Small intestine (tissue), 7 donors: ENCODE measurements around the gene PCED1B. TPM values are rescaled to one million over a fixed set of nuclear protein-coding genes. Genes with fewer than 3 reads are reported as not detected.
"Not testable (repeated sequence)": the region's sequence is repeated elsewhere in the genome, so short reads cannot be mapped to it uniquely, and the experiment has no call there.

ENCODE experiments used
- DNase-seq, 2 donors: peaks; one replicate each; pipeline versions ENCODE4 v3.0.0 to v3.0.0-alpha.2; 2013
- FAIRE-seq: peaks from 2 replicates; lab custom pipeline; 2012; peaks lifted over from hg19 to GRCh38; lab: Jason Lieb, UNC
- H3K27ac ChIP-seq, 3 donors: one replicate each; pipeline ENCODE4 v1.5.1; 2013; ENCODE audit warnings: low read length in 2 of 3, mild to moderate bottlenecking in 2 of 3, control low read depth in 1 of 3, inconsistent platforms in 1 of 3, low read depth in 1 of 3, moderate library complexity in 1 of 3
- H3K27me3 ChIP-seq, 3 donors: one replicate each; pipeline ENCODE4 v1.6.1; 2013; ENCODE audit warnings: low read length in 3 of 3, inconsistent platforms in 1 of 3; ENCODE audit not compliant: control insufficient read depth in 3 of 3, insufficient read depth in 3 of 3
- H3K36me3 ChIP-seq, 3 donors: one replicate each; pipeline ENCODE4 v1.6.1; 2013; ENCODE audit warnings: low read length in 3 of 3, inconsistent platforms in 1 of 3, low read depth in 1 of 3, mild to moderate bottlenecking in 1 of 3, moderate library complexity in 1 of 3; ENCODE audit not compliant: control insufficient read depth in 3 of 3, insufficient read depth in 2 of 3
- H3K4me1 ChIP-seq, 3 donors: one replicate each; pipeline ENCODE4 v1.6.1; 2013; ENCODE audit warnings: low read length in 2 of 3, inconsistent platforms in 1 of 3, low read depth in 1 of 3, mild to moderate bottlenecking in 1 of 3, moderate library complexity in 1 of 3; ENCODE audit not compliant: control insufficient read depth in 3 of 3, insufficient read depth in 2 of 3
- H3K4me3 ChIP-seq, 3 donors: one replicate each; pipeline ENCODE4 v1.5.1; 2013; ENCODE audit warnings: low read length in 3 of 3, control low read depth in 1 of 3, inconsistent platforms in 1 of 3, low read depth in 1 of 3, mild to moderate bottlenecking in 1 of 3, moderate library complexity in 1 of 3
- H3K9me3 ChIP-seq, 2 donors: one replicate each; pipeline ENCODE4 v1.6.1; 2013; ENCODE audit warnings: low read depth in 1 of 2, low read length in 1 of 2; ENCODE audit not compliant: control insufficient read depth in 2 of 2, insufficient read depth in 1 of 2
- WGBS, 3 donors: extraction: QIAGEN DNeasy Blood & Tissue Kit; methylation state at CpG; one replicate each; pipeline ENCODE4 v1.1.7; 2013; 5-methylcytosine and 5-hydroxymethylcytosine counted together
- polyA plus RNA-seq, 4 donors: library from polyadenylated mRNA; stranded (reverse) in 3 of 4; unstranded in 1 of 4; fragments of 200-250 nt in 3 of 4; fragments of 120-200 nt in 1 of 4; gene quantifications; one replicate each; pipeline versions ENCODE4 v1.2.1 to v1.2.3, GENCODE V29; 2013
- donor health status: healthy with polysubstance abuse.
- donor health status: control.
- donor health status: control.
- donor health status: Bipolar disorder and iron deficiency.
- donor health status: healthy.

The PCED1B gene
- polyA plus RNA-seq, 4 donors, result 1.4 to 4.5 (median 1.6) TPM; not detected in 1

GRCh38 chr12:47111854-47112253 lies 32.4 kb downstream of the PCED1B start:
- Histone ChIP-seq H3K9me3 (no peaks in the 10 kb centered on the region), H3K27ac (no peak overlapping the region), H3K4me1 (no peaks in the 10 kb centered on the region), H3K4me3 (no peak overlapping the region), H3K27me3 (no peaks in the 10 kb centered on the region), H3K36me3 (no peaks in the 10 kb centered on the region)
- DNase-seq (no peak), FAIRE-seq (no peak)
- 88 to 90% (median 88%) methylated on average over 6 of the region's 6 CpGs for WGBS, 3 donors

DNA sequence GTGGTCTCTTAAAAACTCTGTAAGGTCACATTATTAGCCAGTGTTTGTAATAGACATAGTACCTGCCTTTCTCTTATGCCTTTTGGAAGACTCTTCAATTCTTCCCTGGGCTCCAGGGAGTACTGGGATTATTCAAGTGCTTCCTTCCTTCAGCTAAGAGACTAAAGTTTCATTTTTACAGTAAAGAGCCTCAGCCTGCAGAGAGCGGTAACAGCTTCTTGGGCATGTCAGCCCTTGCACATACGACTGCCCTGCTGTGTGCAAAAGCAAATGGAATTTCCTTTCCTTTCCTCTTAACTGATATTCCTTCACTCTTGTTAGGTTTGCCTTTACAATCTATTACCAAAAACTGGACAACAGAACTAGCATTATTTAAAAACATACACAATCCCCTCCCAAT lies 33.3 kb downstream of the PCED1B start:
- Histone ChIP-seq H3K9me3 (no peaks in the 10 kb centered on the region), H3K4me1 (no peaks in the 10 kb centered on the region), H3K27me3 (no peaks in the 10 kb centered on the region), H3K36me3 (no peaks in the 10 kb centered on the region), H3K27ac (no peak overlapping the region), H3K4me3 (no peak overlapping the region)
- DNase-seq (no peak), FAIRE-seq (no peak)
- WGBS, 3 donors, result 76 to 90% (median 81%) methylated on average over 2 of the region's 2 CpGs

GRCh38 chr12:47114481-47114892 lies 35.1 kb downstream of the PCED1B start:
- Histone ChIP-seq H3K9me3 (no peaks in the 10 kb centered on the region), H3K4me3 (no peak overlapping the region), H3K27ac (no peak overlapping the region), H3K4me1 (no peaks in the 10 kb centered on the region), H3K36me3 (no peaks in the 10 kb centered on the region), H3K27me3 (no peaks in the 10 kb centered on the region)
- DNase-seq, result no peak
- no peak for FAIRE-seq
- WGBS, 3 donors, result 72 to 84% (median 83%) methylated on average over 5 of the region's 5 CpGs

- H3K36me3 ChIP-seq, DNase-seq, FAIRE-seq, H3K27ac ChIP-seq, H3K9me3 ChIP-seq, H3K27me3 ChIP-seq, H3K4me3 ChIP-seq, H3K4me1 ChIP-seq: not testable (repeated sequence)
- 72 to 96% (median 94%) methylated on average over 1 of the region's 3 CpGs for WGBS, 3 donors
Observed at GRCh38 chr12:47117305-47117704, 37.9 kb downstream of the PCED1B start.

GRCh38 chr12:47120736-47121135 lies 41.3 kb downstream of the PCED1B start:
- no peaks in the 10 kb centered on the region for H3K36me3 ChIP-seq
- H3K4me1 ChIP-seq, result peaks cover 0 to 3% (median 0%) of the 10 kb centered on the region in 3 donors
- DNase-seq (no peak), FAIRE-seq (no peak)
- no peak overlapping the region for H3K4me3 ChIP-seq
- 89 to 93% (median 89%) methylated on average over 3 of the region's 3 CpGs for WGBS, 3 donors
- no peak overlapping the region for H3K27ac ChIP-seq
- no peaks in the 10 kb centered on the region for H3K27me3 ChIP-seq
- H3K9me3 ChIP-seq, result no peaks in the 10 kb centered on the region

- no peak overlapping the region for H3K27ac ChIP-seq
- H3K27me3 ChIP-seq, result no peaks in the 10 kb centered on the region
- no peak overlapping the region for H3K4me3 ChIP-seq
- H3K36me3 ChIP-seq, result no peaks in the 10 kb centered on the region
- FAIRE-seq (no peak), DNase-seq (no peak)
- H3K9me3 ChIP-seq, result no peaks in the 10 kb centered on the region
- H3K4me1 ChIP-seq, result peaks cover 0 to 3% (median 0%) of the 10 kb centered on the region in 3 donors
- WGBS, 3 donors, result 87 to 96% (median 92%) methylated on average over 5 of the region's 5 CpGs
Observed at GRCh38 chr12:47121146-47121545, 41.7 kb downstream of the PCED1B start.

GRCh38 chr12:47122602-47123001 lies 43.2 kb downstream of the PCED1B start:
- 97 to 100% (median 100%) methylated on average over 1 of the region's 1 CpG for WGBS, 3 donors
- Histone ChIP-seq H3K27ac (no peak overlapping the region), H3K36me3 (no peaks in the 10 kb centered on the region), H3K27me3 (no peaks in the 10 kb centered on the region), H3K4me1 (peaks cover 0 to 3% (median 0%) of the 10 kb centered on the region in 3 donors), H3K9me3 (no peaks in the 10 kb centered on the region), H3K4me3 (no peak overlapping the region)
- FAIRE-seq (no peak), DNase-seq (no peak)

GRCh38 chr12:47123730-47124129 lies 44.3 kb downstream of the PCED1B start:
- no peak for DNase-seq
- Histone ChIP-seq H3K27me3 (no peaks in the 10 kb centered on the region), H3K27ac (no peak overlapping the region), H3K36me3 (no peaks in the 10 kb centered on the region), H3K9me3 (no peaks in the 10 kb centered on the region), H3K4me3 (no peak overlapping the region), H3K4me1 (peaks cover 0 to 3% (median 0%) of the 10 kb centered on the region in 3 donors)
- 19 to 52% (median 34%) methylated on average over 1 of the region's 1 CpG for WGBS, 3 donors
- FAIRE-seq, result no peak

- Histone ChIP-seq H3K4me1 (peaks cover 0 to 3% (median 0%) of the 10 kb centered on the region in 3 donors), H3K27me3 (no peaks in the 10 kb centered on the region), H3K4me3 (no peak overlapping the region), H3K27ac (no peak overlapping the region), H3K9me3 (no peaks in the 10 kb centered on the region), H3K36me3 (no peaks in the 10 kb centered on the region)
- 18 to 31% (median 21%) methylated on average over 1 of the region's 1 CpG for WGBS, 3 donors
- no peak for FAIRE-seq
- no peak for DNase-seq
Observed at GRCh38 chr12:47124451-47124850, 45.0 kb downstream of the PCED1B start.
